Panc1 (cell line): ENCODE data around the gene CD48.

Experiments
- POLR2AphosphoS5 ChIP-seq: IDR thresholded peaks from 2 replicates; pipeline ENCODE4 v1.6.1; 2012; ENCODE audit warnings: mild to moderate bottlenecking, low read depth, low read length, moderate library complexity
- SIN3A ChIP-seq: IDR thresholded peaks from 2 replicates; pipeline ENCODE4 v1.6.1; 2012; ENCODE audit warnings: low read depth, mild to moderate bottlenecking, low read length, moderate library complexity, borderline replicate concordance; ENCODE audit not compliant: insufficient read depth
- TCF7L2 ChIP-seq: IDR thresholded peaks from 2 replicates; pipeline ENCODE4 v1.6.1; 2011; ENCODE audit warnings: mild to moderate bottlenecking, low read depth, low read length, inconsistent platforms
- TF ChIP-seq, protein P1 (sequence below), 2 experiments: IDR thresholded peaks; 2 replicates each; pipeline ENCODE4 v1.6.1; 2011 to 2012; ENCODE audit warnings: low read depth in 2 of 2, control low read depth in 1 of 2, low read length in 1 of 2, mild to moderate bottlenecking in 1 of 2, moderate library complexity in 1 of 2; ENCODE audit not compliant: insufficient read depth in 1 of 2
- TF ChIP-seq, protein P2 (sequence below): fragments of 450-650 bp; IDR thresholded peaks from 2 replicates; pipeline ENCODE4 v1.5.1; 2017; ENCODE audit warnings: mild to moderate bottlenecking

DNA sequence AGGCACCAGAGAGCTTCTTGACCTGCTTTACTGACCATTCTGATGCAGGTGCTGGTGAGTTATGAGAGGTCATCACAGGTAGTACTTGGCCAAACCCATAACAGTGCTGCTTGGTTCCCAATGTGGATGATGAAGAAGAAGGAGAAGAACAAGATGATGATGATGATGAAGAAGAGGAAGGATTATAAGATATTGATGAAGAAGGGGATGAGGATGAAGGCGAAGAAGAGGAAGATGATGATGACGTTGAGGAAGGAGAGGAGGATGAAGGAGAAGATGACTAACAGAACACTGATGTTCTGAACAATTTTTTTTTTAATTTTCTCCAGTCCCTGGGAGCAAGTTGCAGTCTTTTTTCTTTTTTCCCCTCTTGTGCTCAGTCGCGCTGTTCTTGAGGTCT is 40.9 kb downstream of the CD48 start:
- TF ChIP-seq, protein P1, sequence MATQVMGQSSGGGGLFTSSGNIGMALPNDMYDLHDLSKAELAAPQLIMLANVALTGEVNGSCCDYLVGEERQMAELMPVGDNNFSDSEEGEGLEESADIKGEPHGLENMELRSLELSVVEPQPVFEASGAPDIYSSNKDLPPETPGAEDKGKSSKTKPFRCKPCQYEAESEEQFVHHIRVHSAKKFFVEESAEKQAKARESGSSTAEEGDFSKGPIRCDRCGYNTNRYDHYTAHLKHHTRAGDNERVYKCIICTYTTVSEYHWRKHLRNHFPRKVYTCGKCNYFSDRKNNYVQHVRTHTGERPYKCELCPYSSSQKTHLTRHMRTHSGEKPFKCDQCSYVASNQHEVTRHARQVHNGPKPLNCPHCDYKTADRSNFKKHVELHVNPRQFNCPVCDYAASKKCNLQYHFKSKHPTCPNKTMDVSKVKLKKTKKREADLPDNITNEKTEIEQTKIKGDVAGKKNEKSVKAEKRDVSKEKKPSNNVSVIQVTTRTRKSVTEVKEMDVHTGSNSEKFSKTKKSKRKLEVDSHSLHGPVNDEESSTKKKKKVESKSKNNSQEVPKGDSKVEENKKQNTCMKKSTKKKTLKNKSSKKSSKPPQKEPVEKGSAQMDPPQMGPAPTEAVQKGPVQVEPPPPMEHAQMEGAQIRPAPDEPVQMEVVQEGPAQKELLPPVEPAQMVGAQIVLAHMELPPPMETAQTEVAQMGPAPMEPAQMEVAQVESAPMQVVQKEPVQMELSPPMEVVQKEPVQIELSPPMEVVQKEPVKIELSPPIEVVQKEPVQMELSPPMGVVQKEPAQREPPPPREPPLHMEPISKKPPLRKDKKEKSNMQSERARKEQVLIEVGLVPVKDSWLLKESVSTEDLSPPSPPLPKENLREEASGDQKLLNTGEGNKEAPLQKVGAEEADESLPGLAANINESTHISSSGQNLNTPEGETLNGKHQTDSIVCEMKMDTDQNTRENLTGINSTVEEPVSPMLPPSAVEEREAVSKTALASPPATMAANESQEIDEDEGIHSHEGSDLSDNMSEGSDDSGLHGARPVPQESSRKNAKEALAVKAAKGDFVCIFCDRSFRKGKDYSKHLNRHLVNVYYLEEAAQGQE (IDR thresholded peaks at IDR 0.05; ENCODE audit: insufficient read depth in 1 of 2, low read depth in 2 of 2, low read length in 1 of 2), result no peak
- TF ChIP-seq, protein P2, sequence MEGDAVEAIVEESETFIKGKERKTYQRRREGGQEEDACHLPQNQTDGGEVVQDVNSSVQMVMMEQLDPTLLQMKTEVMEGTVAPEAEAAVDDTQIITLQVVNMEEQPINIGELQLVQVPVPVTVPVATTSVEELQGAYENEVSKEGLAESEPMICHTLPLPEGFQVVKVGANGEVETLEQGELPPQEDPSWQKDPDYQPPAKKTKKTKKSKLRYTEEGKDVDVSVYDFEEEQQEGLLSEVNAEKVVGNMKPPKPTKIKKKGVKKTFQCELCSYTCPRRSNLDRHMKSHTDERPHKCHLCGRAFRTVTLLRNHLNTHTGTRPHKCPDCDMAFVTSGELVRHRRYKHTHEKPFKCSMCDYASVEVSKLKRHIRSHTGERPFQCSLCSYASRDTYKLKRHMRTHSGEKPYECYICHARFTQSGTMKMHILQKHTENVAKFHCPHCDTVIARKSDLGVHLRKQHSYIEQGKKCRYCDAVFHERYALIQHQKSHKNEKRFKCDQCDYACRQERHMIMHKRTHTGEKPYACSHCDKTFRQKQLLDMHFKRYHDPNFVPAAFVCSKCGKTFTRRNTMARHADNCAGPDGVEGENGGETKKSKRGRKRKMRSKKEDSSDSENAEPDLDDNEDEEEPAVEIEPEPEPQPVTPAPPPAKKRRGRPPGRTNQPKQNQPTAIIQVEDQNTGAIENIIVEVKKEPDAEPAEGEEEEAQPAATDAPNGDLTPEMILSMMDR, result no peak
- TF ChIP-seq POLR2AphosphoS5 (no peak), SIN3A (no peak), TCF7L2 (no peak)
